ENCODE measurements around the gene NPTX1.

NPTX1 gene

GRCh38 chr17:80478487-80479245, 2.3 kb upstream of the NPTX1 start:
- no peak for DNase-seq (ENCODE audit: low spot score)

GRCh38 chr17:80477647-80478478, 1.5 kb upstream of the NPTX1 start:
- DNase-seq (ENCODE audit: low spot score), result peak; percentile 71

GRCh38 chr17:80476877-80477646, 655 bp upstream of the NPTX1 start:
- DNase-seq (ENCODE audit: low spot score), result no peak

GRCh38 chr17:80474961-80475909, 1.2 kb downstream of the NPTX1 start:
- no peak for DNase-seq (ENCODE audit: low spot score)

- DNase-seq (ENCODE audit: low spot score), result peak; percentile 58
Measured at GRCh38 chr17:80474231-80474960, 2.0 kb downstream of the NPTX1 start.

GRCh38 chr17:80473701-80474100, 2.7 kb downstream of the NPTX1 start:
- no peak for DNase-seq (ENCODE audit: low spot score)

GRCh38 chr17:80472996-80473395, 3.4 kb downstream of the NPTX1 start:
- DNase-seq (ENCODE audit: low spot score), result no peak

- DNase-seq (ENCODE audit: low spot score), result no peak
Measured at GRCh38 chr17:80471922-80472321, 4.5 kb downstream of the NPTX1 start.

GRCh38 chr17:80470603-80471002, 5.8 kb downstream of the NPTX1 start:
- no peak for DNase-seq (ENCODE audit: low spot score)

GRCh38 chr17:80469667-80470066, 6.7 kb downstream of the NPTX1 start:
- DNase-seq (ENCODE audit: low spot score), result no peak

GRCh38 chr17:80468781-80469493, 7.5 kb downstream of the NPTX1 start:
- no peak for DNase-seq (ENCODE audit: low spot score)

- DNase-seq (ENCODE audit: low spot score), result no peak
Measured at GRCh38 chr17:80468242-80468641, 8.2 kb downstream of the NPTX1 start.

GRCh38 chr17:80466188-80466705, 10.2 kb downstream of the NPTX1 start:
- no peak for DNase-seq (ENCODE audit: low spot score)

GRCh38 chr17:80465327-80465974, 11.0 kb downstream of the NPTX1 start:
- no peak for DNase-seq (ENCODE audit: low spot score)

GRCh38 chr17:80464486-80464885, 11.9 kb downstream of the NPTX1 start:
- no peak for DNase-seq (ENCODE audit: low spot score)

- no peak for DNase-seq (ENCODE audit: low spot score)
Measured at GRCh38 chr17:80463784-80464400, 12.5 kb downstream of the NPTX1 start.

GRCh38 chr17:80461528-80462160, 14.8 kb downstream of the NPTX1 start:
- DNase-seq (ENCODE audit: low spot score), result no peak

- DNase-seq (ENCODE audit: low spot score), result no peak
Measured at GRCh38 chr17:80460429-80460834, 16.0 kb downstream of the NPTX1 start.
